ENCODE measurements around the gene FGR. TPM values are rescaled to one million over a fixed set of nuclear protein-coding genes. Genes with fewer than 3 reads are reported as not detected.

FGR gene
- total RNA-seq, 2 experiments from 2014 or later: 0.51 to 0.56 TPM

GRCh38 chr1:27563341-27563590, 71.7 kb downstream of the FGR start:
- no peak for ATAC-seq
- DNase-seq: no peak
- Mint-ChIP-seq H3K27ac (no peak overlapping the region), H3K27me3 (no peaks in the 10 kb centered on the region), H3K36me3 (ENCODE audit: low read depth) (no peaks in the 10 kb centered on the region), H3K4me1 (ENCODE audit: low read depth) (peaks cover 20% of the 10 kb centered on the region), H3K9me3 (no peaks in the 10 kb centered on the region), H3K4me3 (no peak overlapping the region)
- no peak for TF ChIP-seq CTCF (IDR thresholded peaks at IDR 0.05)
- ChIA-PET POLR2A (no interaction called here), CTCF (interaction anchor here (15.1 kb wide), 1 partner anchor 8 kb away, joined by 178 read pairs; no protein-coding TSS in a partner anchor)
- intact Hi-C loops (cut with micrococcal nuclease): no loop called here

DNA sequence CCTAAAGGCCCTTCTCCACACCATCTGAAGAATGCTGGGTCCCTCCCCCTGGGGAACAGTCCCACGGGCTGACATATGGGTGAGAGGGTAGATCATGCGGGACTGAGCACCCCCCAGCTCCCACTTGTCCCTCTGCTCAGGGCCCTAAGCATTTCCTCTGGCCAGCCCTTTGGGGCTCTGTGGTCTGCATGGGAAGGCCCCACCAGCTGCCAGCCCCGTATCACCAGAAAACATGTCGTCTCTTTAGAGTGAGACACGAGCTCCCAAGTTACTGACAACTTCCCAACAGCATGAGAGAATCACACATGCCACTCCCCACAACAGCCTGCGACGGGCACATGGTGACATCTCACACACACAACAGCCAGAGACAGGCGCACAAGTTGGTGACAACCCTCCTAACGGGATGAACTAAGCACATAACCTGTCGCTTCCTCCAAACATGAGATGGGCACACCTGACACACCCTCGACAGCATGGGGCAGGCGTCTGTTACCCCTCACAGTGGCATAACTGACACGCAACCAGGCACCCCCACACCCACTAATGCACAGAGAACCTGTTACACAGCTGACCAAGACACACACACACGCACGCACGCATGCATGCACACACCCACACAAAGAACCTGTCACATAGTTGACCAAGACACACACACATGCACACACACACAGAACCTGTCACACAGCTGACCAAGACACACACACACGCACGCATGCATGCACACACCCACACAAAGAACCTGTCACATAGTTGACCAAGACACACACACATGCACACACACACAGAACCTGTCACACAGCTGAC, 72.2 kb downstream of the FGR start:
- no peaks in the 10 kb centered on the region for H3K36me3 Mint-ChIP-seq (ENCODE audit: low read depth)
- H3K27ac Mint-ChIP-seq: no peak overlapping the region
- TF ChIP-seq CTCF (IDR thresholded peaks at IDR 0.05): no peak
- intact Hi-C loops (cut with micrococcal nuclease): no loop called here
- ChIA-PET POLR2A (no interaction called here), CTCF (interaction anchor here (15.1 kb wide), 1 partner anchor 8 kb away, joined by 178 read pairs; no protein-coding TSS in a partner anchor)
- H3K27me3 Mint-ChIP-seq: no peaks in the 10 kb centered on the region
- peaks cover 16% of the 10 kb centered on the region for H3K4me1 Mint-ChIP-seq (ENCODE audit: low read depth)
- no peak overlapping the region for H3K4me3 Mint-ChIP-seq
- DNase-seq (no peak), ATAC-seq (no peak)
- H3K9me3 Mint-ChIP-seq: no peaks in the 10 kb centered on the region

Other genes starting within 250 kb of the FGR start
- gene GPR3, start 242.6 kb downstream of the FGR start, total RNA-seq: 1 to 10 TPM; 1.1 to 1.7 TPM
- 100 to 1,000 TPM; 108 to 111 TPM for gene WASF2, start 145.0 kb downstream of the FGR start, total RNA-seq
- 10 to 100 TPM; 26.3 to 27.6 TPM for gene AHDC1, start 31.0 kb downstream of the FGR start, total RNA-seq
- gene IFI6, start 37.0 kb upstream of the FGR start, total RNA-seq: 10 to 100 TPM; 31.6 to 32.1 TPM
- gene FAM76A, start 90.8 kb upstream of the FGR start, total RNA-seq: 1 to 10 TPM; 6.9 to 7.9 TPM
- gene STX12, start 138.0 kb upstream of the FGR start, total RNA-seq: 10 to 100 TPM; 19.4 to 22.1 TPM
- 10 to 100 TPM; 50.2 to 54.4 TPM for gene PPP1R8, start 195.6 kb upstream of the FGR start, total RNA-seq
- 10 to 100 TPM; 13.8 to 16.0 TPM for gene THEMIS2, start 237.4 kb upstream of the FGR start, total RNA-seq